SK-N-SH (cell line): ENCODE data around the gene GPANK1. TPM values are rescaled to one million over a fixed set of nuclear protein-coding genes. Genes with fewer than 3 reads are reported as not detected.

Experiments used
- CTCF ChIA-PET: fragments of 300-600, 350-600 bp; formaldehyde crosslinking; extraction: SDS; loops from one replicate; lab custom pipeline; 2021; lab: Yijun Ruan, JAX
- POLR2A ChIA-PET: fragments of 350-600 bp; sonication (Branson Sonifier 250); formaldehyde crosslinking; extraction: SDS; loops from one replicate; lab custom pipeline; 2020; ENCODE audit warnings: antibody characterized with exemption, inconsistent platforms; lab: Yijun Ruan, JAX
- DNase-seq: peaks from one replicate; pipeline ENCODE4 v3.0.0; 2012
- H2AFZ ChIP-seq: fragments of 200-600 bp; sonication (generic); 2 replicates; pipeline ENCODE4 v1.8.1; 2016; ENCODE audit warnings: antibody characterized with exemption, mild to moderate bottlenecking, low read depth
- H3F3A ChIP-seq: fragments of 200-600 bp; sonication (generic); replicated peaks from 2 replicates; pipeline ENCODE3; 2016; ENCODE audit warnings: antibody characterized with exemption, mild to moderate bottlenecking; ENCODE audit not compliant: insufficient read depth
- H3K27ac ChIP-seq, 2 experiments: fragments of 200-500 bp in 1 of 2; fragments of 200-600 bp in 1 of 2; sonication (Bioruptor generic) in 1 of 2; sonication (generic), shearing (Covaris generic) in 1 of 2; 2 replicates each; pipeline versions ENCODE4 v1.5.1 to v1.6.1; 2014 to 2016; ENCODE audit warnings: low read depth in 2 of 2, inconsistent platforms in 1 of 2, low read length in 1 of 2, mild to moderate bottlenecking in 1 of 2, mixed read lengths in 1 of 2
- H3K27me3 ChIP-seq: fragments of 200-600 bp; sonication (generic), shearing (Covaris generic); 2 replicates; pipeline ENCODE4 v1.6.1; 2016; ENCODE audit warnings: mixed run types; ENCODE audit not compliant: insufficient read depth
- H3K36me3 ChIP-seq, 2 experiments: fragments of 200-500 bp in 1 of 2; fragments of 200-600 bp in 1 of 2; sonication (Bioruptor generic) in 1 of 2; sonication (generic) in 1 of 2; replicated peaks in 1 of 2; 2 replicates each; pipeline versions ENCODE3 to v1.5.1; 2014 to 2016; ENCODE audit warnings: low read length in 1 of 2, mild to moderate bottlenecking in 1 of 2; ENCODE audit not compliant: insufficient read depth in 2 of 2, control insufficient read depth in 1 of 2
- H3K4me1 ChIP-seq, 2 experiments: fragments of 200-500 bp in 1 of 2; fragments of 200-600 bp in 1 of 2; sonication (Bioruptor generic) in 1 of 2; sonication (generic), shearing (Covaris generic) in 1 of 2; 2 replicates each; pipeline versions ENCODE4 v1.5.1 to v1.6.1; 2014 to 2016; ENCODE audit warnings: low read depth in 1 of 2, low read length in 1 of 2, mixed run types in 1 of 2; ENCODE audit not compliant: insufficient read depth in 2 of 2, control insufficient read depth in 1 of 2
- H3K4me2 ChIP-seq: fragments of 200-600 bp; sonication (generic), shearing (Covaris generic); 2 replicates; pipeline ENCODE4 v1.6.1; 2017; ENCODE audit warnings: mixed run types
- H3K4me3 ChIP-seq, 2 experiments: fragments of 200-500 bp in 1 of 2; fragments of 200-600 bp in 1 of 2; sonication (Bioruptor generic) in 1 of 2; sonication (generic), shearing (Covaris generic) in 1 of 2; 2 replicates each; pipeline versions ENCODE4 v1.5.1 to v1.8.1; 2014 to 2016; ENCODE audit warnings: low read depth in 2 of 2, inconsistent platforms in 1 of 2, low read length in 1 of 2, mild to moderate bottlenecking in 1 of 2, mixed read lengths in 1 of 2, moderate library complexity in 1 of 2
- H3K79me2 ChIP-seq: fragments of 200-600 bp; sonication (generic); 2 replicates; pipeline ENCODE4 v1.8.1; 2017; ENCODE audit warnings: mild to moderate bottlenecking; ENCODE audit not compliant: insufficient read depth
- H3K9ac ChIP-seq: fragments of 200-600 bp; sonication (generic); 2 replicates; pipeline ENCODE4 v1.6.1; 2017; ENCODE audit warnings: mixed run types
- H3K9me2 ChIP-seq: fragments of 200-600 bp; sonication (generic); 2 replicates; pipeline ENCODE4 v1.6.1; 2017; ENCODE audit warnings: mixed run types
- H3K9me3 ChIP-seq: fragments of 200-600 bp; sonication (generic); 2 replicates; pipeline ENCODE4 v1.6.1; 2017; ENCODE audit warnings: mixed run types, mild to moderate bottlenecking, moderate library complexity
- H4K20me1 ChIP-seq: fragments of 200-600 bp; sonication (generic); 2 replicates; pipeline ENCODE4 v1.6.1; 2017; ENCODE audit warnings: mild to moderate bottlenecking, mixed run types; ENCODE audit not compliant: insufficient read depth
- ELF1 ChIP-seq: IDR thresholded peaks from 2 replicates; pipeline ENCODE4 v1.4.0; 2012
- EP300 ChIP-seq, 2 experiments: IDR thresholded peaks; 2 replicates each; pipeline versions ENCODE4 v1.4.0 to v1.6.1; 2012; ENCODE audit warnings: borderline replicate concordance in 1 of 2, low read depth in 1 of 2, low read length in 1 of 2
- EZH2phosphoT487 ChIP-seq: fragments of 200-600 bp; sonication (generic); IDR thresholded peaks from 2 replicates; pipeline ENCODE4 v1.6.1; 2017; ENCODE audit warnings: low read depth, mixed run types, mild to moderate bottlenecking, antibody characterized with exemption, moderate library complexity, borderline replicate concordance
- FOSL2 ChIP-seq: IDR thresholded peaks from 2 replicates; pipeline ENCODE4 v1.4.0; 2012; ENCODE audit warnings: low read depth, mild to moderate bottlenecking, moderate library complexity, borderline replicate concordance
- GATA2 ChIP-seq: sonication (generic); formaldehyde crosslinking; IDR thresholded peaks from 2 replicates; pipeline ENCODE4 v1.5.0; 2020; ENCODE audit warnings: mild to moderate bottlenecking, missing genetic modification reagents
- MAX ChIP-seq: IDR thresholded peaks from 2 replicates; pipeline ENCODE4 v1.4.0; 2012; ENCODE audit warnings: low read depth
- POLR2AphosphoS5 ChIP-seq: IDR thresholded peaks from 2 replicates; pipeline ENCODE4 v1.6.1; 2012; ENCODE audit warnings: low read depth, low read length
- RCOR1 ChIP-seq: fragments of 150-350 bp; IDR thresholded peaks from 2 replicates; pipeline ENCODE4 v1.6.1; 2017; ENCODE audit warnings: antibody characterized with exemption, low read length
- TCF12 ChIP-seq: IDR thresholded peaks from 2 replicates; pipeline ENCODE4 v1.4.0; 2012
- WGBS: methylation state at CpG from one replicate; pipeline ENCODE4 v1.1.6; 2017; ENCODE audit warnings: low lambda C conversion rate; 5-methylcytosine and 5-hydroxymethylcytosine counted together
- polyA plus RNA-seq, 3 experiments: library from polyadenylated mRNA; depleted of rRNA; stranded (reverse); fragments of >200 nt; gene quantifications; 2 replicates each; pipeline ENCODE4 v1.2.3, GENCODE V29; 2012
- TF ChIP-seq, protein P1 (sequence below): fragments of 150-350 bp; IDR thresholded peaks from 2 replicates; pipeline ENCODE4 v1.6.1; 2017; ENCODE audit warnings: antibody characterized with exemption, low read length, low read depth, borderline replicate concordance
- TF ChIP-seq, protein P2 (sequence below): fragments of 150-350 bp; IDR thresholded peaks from 2 replicates; pipeline ENCODE4 v1.6.1; 2016; ENCODE audit warnings: mild to moderate bottlenecking, low read depth, low read length

GPANK1 gene
- polyA plus RNA-seq, 1 of the 3 experiments (the other 2 are of a cell fraction) = 19.1 TPM

- H3K9me2 ChIP-seq = no peaks in the 10 kb centered on the region
- POLR2A ChIA-PET = no interaction called here
Observed at GRCh38 chr6:31645325-31645724, 19.5 kb downstream of the GPANK1 start.

GRCh38 chr6:31643818-31644454, 20.9 kb downstream of the GPANK1 start:
- POLR2A ChIA-PET = interaction anchor here (1.1 to 2.2 kb wide), 2 partner anchors 8 to 10 kb away, joined by 3 to 11 read pairs; no protein-coding TSS in a partner anchor
- Histone ChIP-seq H4K20me1 (no peaks in the 10 kb centered on the region), H3K9me3 (no peaks in the 10 kb centered on the region), H3K9ac (no peak overlapping the region), H3F3A (peaks cover 23% of the 10 kb centered on the region), H3K79me2 (peaks cover 11% of the 10 kb centered on the region; the same call in 1 of the 2 replicates), H3K36me3 (peaks cover 55 to 86% of the 10 kb centered on the region in 2 experiments), H3K4me2 (no peak overlapping the region), H2AFZ (no peak overlapping the region), H3K27ac (no peak overlapping the region), H3K9me2 (no peaks in the 10 kb centered on the region), H3K27me3 (no peaks in the 10 kb centered on the region), H3K4me1 (no peaks in the 10 kb centered on the region), H3K4me3 (no peak overlapping the region)
- TF ChIP-seq POLR2AphosphoS5 (no peak), EZH2phosphoT487 (no peak), MAX (no peak), GATA2 (CRISPR knock-in tag) (no peak)
- TF ChIP-seq, protein P1, sequence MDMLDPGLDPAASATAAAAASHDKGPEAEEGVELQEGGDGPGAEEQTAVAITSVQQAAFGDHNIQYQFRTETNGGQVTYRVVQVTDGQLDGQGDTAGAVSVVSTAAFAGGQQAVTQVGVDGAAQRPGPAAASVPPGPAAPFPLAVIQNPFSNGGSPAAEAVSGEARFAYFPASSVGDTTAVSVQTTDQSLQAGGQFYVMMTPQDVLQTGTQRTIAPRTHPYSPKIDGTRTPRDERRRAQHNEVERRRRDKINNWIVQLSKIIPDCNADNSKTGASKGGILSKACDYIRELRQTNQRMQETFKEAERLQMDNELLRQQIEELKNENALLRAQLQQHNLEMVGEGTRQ = no peak
- WGBS = 95% methylated on average over 16 of the region's 17 CpGs
- CTCF ChIA-PET = interaction anchor here (1.1 to 1.4 kb wide), 5 partner anchors 11 to 21 kb away, joined by 3 to 5 read pairs (median 4); partner anchors contain the start of gene GPANK1
- no peak for DNase-seq

More at GRCh38 chr6:31645325-31645724, 19.5 kb downstream of the GPANK1 start:
- H3K27ac ChIP-seq = no peak overlapping the region
- no peak overlapping the region for H3K9ac ChIP-seq
- no peak overlapping the region for H3K4me2 ChIP-seq
- no peaks in the 10 kb centered on the region for H3K4me1 ChIP-seq
- no peaks in the 10 kb centered on the region for H3K27me3 ChIP-seq
- H4K20me1 ChIP-seq = no peaks in the 10 kb centered on the region
- no peak overlapping the region for H2AFZ ChIP-seq
- CTCF ChIA-PET = interaction anchor here (1.4 kb wide), 1 partner anchor 20 kb away, joined by 3 read pairs; no protein-coding TSS in a partner anchor
- WGBS = 98% methylated on average over 9 of the region's 9 CpGs
- H3K9me3 ChIP-seq = no peaks in the 10 kb centered on the region
- H3F3A ChIP-seq = peaks cover 9% of the 10 kb centered on the region
- DNase-seq = no peak
- H3K36me3 ChIP-seq = peaks cover 59 to 79% of the 10 kb centered on the region in 2 experiments
- no peak for TF ChIP-seq RCOR1
- no peak for TF ChIP-seq TCF12
- TF ChIP-seq, protein P2, sequence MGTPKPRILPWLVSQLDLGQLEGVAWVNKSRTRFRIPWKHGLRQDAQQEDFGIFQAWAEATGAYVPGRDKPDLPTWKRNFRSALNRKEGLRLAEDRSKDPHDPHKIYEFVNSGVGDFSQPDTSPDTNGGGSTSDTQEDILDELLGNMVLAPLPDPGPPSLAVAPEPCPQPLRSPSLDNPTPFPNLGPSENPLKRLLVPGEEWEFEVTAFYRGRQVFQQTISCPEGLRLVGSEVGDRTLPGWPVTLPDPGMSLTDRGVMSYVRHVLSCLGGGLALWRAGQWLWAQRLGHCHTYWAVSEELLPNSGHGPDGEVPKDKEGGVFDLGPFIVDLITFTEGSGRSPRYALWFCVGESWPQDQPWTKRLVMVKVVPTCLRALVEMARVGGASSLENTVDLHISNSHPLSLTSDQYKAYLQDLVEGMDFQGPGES = no peak
- TF ChIP-seq FOSL2 = no peak
- TF ChIP-seq ELF1 = no peak
- TF ChIP-seq GATA2 (CRISPR knock-in tag) = no peak
- TF ChIP-seq EP300 (IDR thresholded peaks at IDR 0.05; ENCODE audit: borderline replicate concordance in 1 of 2, low read depth in 1 of 2, low read length in 1 of 2) = no peak
- peaks cover 25% of the 10 kb centered on the region for H3K79me2 ChIP-seq
- no peak overlapping the region for H3K4me3 ChIP-seq
